Measurements from ENCODE around the gene NR3C2. TPM values are rescaled to one million over a fixed set of nuclear protein-coding genes. Genes with fewer than 3 reads are reported as not detected.

NR3C2 gene
- total RNA-seq, 1 donor from 2014 or later = 0.75 TPM

GRCh38 chr4:148095346-148095923 is 346.8 kb downstream of the NR3C2 start:
- H3K9me3 Mint-ChIP-seq (ENCODE audit: unreplicated experiment) = peaks cover 3% of the 10 kb centered on the region
- H3K36me3 Mint-ChIP-seq (ENCODE audit: unreplicated experiment) = peaks cover 7% of the 10 kb centered on the region
- H3K4me1 Mint-ChIP-seq (ENCODE audit: unreplicated experiment) = peaks cover 6% of the 10 kb centered on the region
- no peak overlapping the region for H3K27ac Mint-ChIP-seq (ENCODE audit: unreplicated experiment)
- TF ChIP-seq CTCF (IDR thresholded peaks at IDR 0.05) = no peak
- no peak overlapping the region for H3K4me3 Mint-ChIP-seq (ENCODE audit: unreplicated experiment)
- DNase-seq (ENCODE audit: extremely low spot score, unreplicated experiment) = no peak
- no peaks in the 10 kb centered on the region for H3K27me3 Mint-ChIP-seq (ENCODE audit: unreplicated experiment)

- no peak for DNase-seq (ENCODE audit: extremely low spot score, unreplicated experiment)
- H3K36me3 Mint-ChIP-seq (ENCODE audit: unreplicated experiment) = peaks cover 4% of the 10 kb centered on the region
- no peak overlapping the region for H3K27ac Mint-ChIP-seq (ENCODE audit: unreplicated experiment)
- no peak overlapping the region for H3K4me3 Mint-ChIP-seq (ENCODE audit: unreplicated experiment)
- H3K9me3 Mint-ChIP-seq (ENCODE audit: unreplicated experiment) = peaks cover 3% of the 10 kb centered on the region
- H3K4me1 Mint-ChIP-seq (ENCODE audit: unreplicated experiment) = peaks cover 6% of the 10 kb centered on the region
- no peaks in the 10 kb centered on the region for H3K27me3 Mint-ChIP-seq (ENCODE audit: unreplicated experiment)
- TF ChIP-seq CTCF (IDR thresholded peaks at IDR 0.05) = no peak
Measured at GRCh38 chr4:148094149-148094548, 348.1 kb downstream of the NR3C2 start.

GRCh38 chr4:148093065-148093464 is 349.1 kb downstream of the NR3C2 start:
- peaks cover 3% of the 10 kb centered on the region for H3K9me3 Mint-ChIP-seq (ENCODE audit: unreplicated experiment)
- DNase-seq (ENCODE audit: extremely low spot score, unreplicated experiment) = no peak
- no peaks in the 10 kb centered on the region for H3K27me3 Mint-ChIP-seq (ENCODE audit: unreplicated experiment)
- no peak overlapping the region for H3K4me3 Mint-ChIP-seq (ENCODE audit: unreplicated experiment)
- TF ChIP-seq CTCF (IDR thresholded peaks at IDR 0.05) = no peak
- peaks cover 4% of the 10 kb centered on the region for H3K36me3 Mint-ChIP-seq (ENCODE audit: unreplicated experiment)
- H3K4me1 Mint-ChIP-seq (ENCODE audit: unreplicated experiment) = peaks cover 6% of the 10 kb centered on the region
- H3K27ac Mint-ChIP-seq (ENCODE audit: unreplicated experiment) = no peak overlapping the region

GRCh38 chr4:148092316-148093014 is 349.7 kb downstream of the NR3C2 start:
- no peaks in the 10 kb centered on the region for H3K36me3 Mint-ChIP-seq (ENCODE audit: unreplicated experiment)
- H3K4me3 Mint-ChIP-seq (ENCODE audit: unreplicated experiment) = no peak overlapping the region
- TF ChIP-seq CTCF (IDR thresholded peaks at IDR 0.05) = no peak
- peaks cover 6% of the 10 kb centered on the region for H3K4me1 Mint-ChIP-seq (ENCODE audit: unreplicated experiment)
- no peak overlapping the region for H3K27ac Mint-ChIP-seq (ENCODE audit: unreplicated experiment)
- no peaks in the 10 kb centered on the region for H3K27me3 Mint-ChIP-seq (ENCODE audit: unreplicated experiment)
- H3K9me3 Mint-ChIP-seq (ENCODE audit: unreplicated experiment) = peaks cover 8% of the 10 kb centered on the region
- peak; percentile 77 for DNase-seq (ENCODE audit: extremely low spot score, unreplicated experiment)

- DNase-seq (ENCODE audit: extremely low spot score, unreplicated experiment) = no peak
- Mint-ChIP-seq H3K36me3 (ENCODE audit: unreplicated experiment) (peaks cover under 1% of the 10 kb centered on the region), H3K27ac (ENCODE audit: unreplicated experiment) (no peak overlapping the region), H3K4me3 (ENCODE audit: unreplicated experiment) (no peak overlapping the region), H3K4me1 (ENCODE audit: unreplicated experiment) (peaks cover 6% of the 10 kb centered on the region), H3K9me3 (ENCODE audit: unreplicated experiment) (peaks cover 13% of the 10 kb centered on the region), H3K27me3 (ENCODE audit: unreplicated experiment) (no peaks in the 10 kb centered on the region)
- TF ChIP-seq CTCF (IDR thresholded peaks at IDR 0.05) = no peak
Measured at GRCh38 chr4:148091896-148092295, 350.3 kb downstream of the NR3C2 start.
